Breast epithelium (tissue), 3 donors: ENCODE results near the gene SLC10A3.

Experiments used
- POLR2A ChIP-seq: fragments of 450-650 bp; IDR thresholded peaks from one replicate; pipeline ENCODE4 v1.6.1; 2016; ENCODE audit warnings: antibody characterized with exemption, mild to moderate bottlenecking, moderate library complexity
- POLR2AphosphoS5 ChIP-seq, 3 donors: sonication (generic); formaldehyde crosslinking; IDR thresholded peaks; one replicate each; pipeline ENCODE4 v1.6.1; 2017; ENCODE audit warnings: antibody characterized with exemption in 3 of 3

DNA sequence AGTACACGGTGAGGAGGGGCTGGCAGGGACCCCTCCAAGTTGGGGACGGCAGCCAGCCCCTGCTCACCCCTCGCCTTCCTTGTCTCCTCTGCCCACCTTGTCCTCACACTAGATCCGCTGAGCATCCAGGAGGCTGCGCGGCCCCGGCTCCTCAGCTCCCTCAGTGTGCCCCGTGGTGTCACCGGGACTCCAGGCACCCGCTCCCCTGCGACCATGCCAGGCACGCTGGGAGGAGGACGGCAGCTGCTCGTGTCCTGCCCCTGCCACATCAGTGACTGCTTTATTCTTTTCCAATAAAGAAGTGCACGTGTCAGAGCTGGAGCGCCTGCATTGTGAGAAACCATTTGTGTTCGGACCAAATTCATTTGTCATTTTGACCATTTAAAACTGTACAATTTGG is 40.1 kb downstream of the SLC10A3 start:
- TF ChIP-seq POLR2AphosphoS5 (IDR thresholded peaks at IDR 0.05) (no peak), POLR2A (no peak)
